GM19395 (cell line): ENCODE results near the gene STXBP5L.
A peak's percentile ranks its signal among the peaks of the same experiment; 100 is the strongest.
"Not testable (repeated sequence)": the region's sequence is repeated elsewhere in the genome, so short reads cannot be mapped to it uniquely, and the experiment has no call there.

ENCODE experiments used
- ATAC-seq: cut with Tn5 transposase; IDR thresholded peaks from one replicate; pipeline ENCODE4 v1.9.1; 2021; ENCODE audit warnings: mild to moderate bottlenecking, moderate library complexity; ENCODE audit not compliant: unreplicated experiment

The STXBP5L gene

GRCh38 chr3:121414924-121415323 is 506.9 kb downstream of the STXBP5L start:
- no peak for ATAC-seq

DNA sequence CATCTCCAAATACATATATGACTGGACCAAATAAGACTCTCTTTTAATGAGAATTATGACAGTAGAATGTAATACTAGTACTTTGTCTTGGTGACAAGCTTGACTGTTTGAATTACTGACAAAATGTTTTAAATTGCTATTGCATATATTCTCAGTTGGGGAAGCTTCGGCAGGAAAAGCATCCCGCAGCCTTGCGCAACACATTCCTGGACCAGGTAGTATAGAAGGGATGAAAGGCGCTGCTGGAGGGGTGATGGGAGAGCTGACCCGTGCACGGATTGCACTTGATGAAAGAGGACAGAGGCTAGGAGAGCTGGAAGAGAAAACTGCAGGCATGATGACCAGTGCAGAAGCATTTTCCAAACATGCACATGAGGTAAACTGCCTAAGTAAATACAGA is 510.2 kb downstream of the STXBP5L start:
- ATAC-seq, result no peak

DNA sequence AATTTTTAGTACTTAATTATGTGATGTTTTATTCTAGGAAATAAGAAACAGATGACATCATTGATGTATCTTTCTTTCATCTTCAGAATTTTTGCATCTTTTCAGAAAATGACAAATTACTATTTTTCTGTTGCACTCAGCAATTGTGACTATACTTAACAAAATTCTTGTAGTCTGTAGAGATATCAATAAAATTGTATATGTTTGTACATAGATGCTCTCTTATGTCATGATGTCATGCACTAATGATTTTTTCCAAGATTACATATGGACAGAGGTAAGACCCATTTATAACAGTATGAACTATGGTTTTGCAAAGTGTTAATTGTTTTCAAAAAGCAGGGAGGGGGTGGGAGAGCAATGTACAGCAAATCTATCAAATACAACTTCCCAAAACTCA is 516.5 kb downstream of the STXBP5L start:
- no peak for ATAC-seq

GRCh38 chr3:121430664-121431215 is 522.7 kb downstream of the STXBP5L start:
- no peak for ATAC-seq

- peak; percentile 98 for ATAC-seq
Measured at GRCh38 chr3:121431726-121432517, 523.9 kb downstream of the STXBP5L start.

DNA sequence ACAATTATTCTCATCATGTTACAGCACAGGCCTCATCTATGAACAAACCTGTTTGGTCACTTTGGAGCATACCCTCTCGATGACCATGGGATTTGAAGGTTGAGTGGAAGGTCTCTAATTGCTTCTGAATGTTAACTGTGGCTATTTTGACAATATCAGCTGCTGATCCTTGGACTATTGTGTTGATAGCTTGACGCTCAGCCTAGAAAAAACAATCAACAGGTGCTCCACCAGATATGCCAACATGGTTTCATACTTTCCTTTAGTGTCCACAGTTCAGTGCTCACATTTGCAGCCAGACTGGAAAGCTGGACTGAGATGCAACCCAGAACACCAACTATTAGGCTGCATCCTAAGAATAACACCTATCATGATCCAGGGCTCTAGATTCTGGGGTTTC is 528.1 kb downstream of the STXBP5L start:
- no peak for ATAC-seq

GRCh38 chr3:121436641-121437040 is 528.6 kb downstream of the STXBP5L start:
- ATAC-seq, result no peak

- ATAC-seq, result no peak
Measured at GRCh38 chr3:121443456-121443855, 535.5 kb downstream of the STXBP5L start.

DNA sequence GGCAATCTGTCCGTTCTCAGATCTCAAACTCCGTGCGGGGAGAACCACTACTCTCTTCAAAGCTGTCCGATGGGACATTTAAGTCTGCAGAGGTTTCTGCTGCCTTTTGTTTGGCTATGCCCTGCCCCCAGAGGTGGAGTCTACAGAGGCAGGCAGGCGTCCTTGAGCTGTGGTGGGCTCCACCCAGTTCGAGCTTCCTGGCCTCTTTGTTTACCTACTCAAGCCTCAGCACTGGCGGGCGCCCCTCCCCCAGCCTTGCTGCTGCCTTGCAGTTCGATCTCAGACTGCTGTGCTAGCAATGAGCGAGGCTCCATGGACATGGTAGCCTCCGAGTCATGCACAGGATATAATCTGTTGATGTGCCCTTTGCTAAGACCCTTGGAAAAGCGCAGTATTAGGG is 543.7 kb downstream of the STXBP5L start:
- ATAC-seq, result not testable (repeated sequence)

GRCh38 chr3:121462565-121462964 is 554.6 kb downstream of the STXBP5L start:
- no peak for ATAC-seq

- no peak for ATAC-seq
Measured at GRCh38 chr3:121463745-121464144, 555.7 kb downstream of the STXBP5L start.

DNA sequence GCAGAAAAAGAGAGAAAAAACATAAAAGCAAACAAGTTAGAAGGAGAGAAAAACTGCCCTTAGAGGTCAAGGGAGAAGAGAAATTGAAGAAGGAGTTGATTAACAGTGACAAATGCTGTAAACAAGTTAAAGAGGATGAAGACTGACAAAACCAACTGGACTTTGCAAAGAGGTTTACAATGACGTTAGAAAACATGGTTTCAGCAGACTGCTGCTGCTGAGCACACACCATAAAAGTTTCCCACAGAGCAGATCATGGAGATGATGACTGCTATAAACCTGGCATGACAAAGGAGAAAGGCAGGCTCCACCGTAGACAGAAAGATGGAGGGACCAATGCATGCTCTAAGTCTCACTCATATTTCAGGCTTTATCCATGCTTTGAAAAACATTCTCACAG is 559.1 kb downstream of the STXBP5L start:
- no peak for ATAC-seq

GRCh38 chr3:121473001-121473400 is 565.0 kb downstream of the STXBP5L start:
- no peak for ATAC-seq
